Caco-2 (cell line): Measurements from ENCODE around the gene STK40. TPM values are rescaled to one million over a fixed set of nuclear protein-coding genes. Genes with fewer than 3 reads are reported as not detected.

Experiments
- BruUV-seq: library from RNA; stranded (reverse); fragments of 400-500 nt; replicated peaks from 2 replicates; lab custom pipeline; 2021; lab: Mats Ljungman, UMichigan
- CTCF ChIA-PET: fragments of 300-600 bp; sonication (Branson Sonifier 250); formaldehyde crosslinking; loops from one replicate; lab custom pipeline; 2022; ENCODE audit warnings: antibody characterized with exemption; lab: Charles Lee
- POLR2A ChIA-PET: fragments of 300-600 bp; sonication (Branson Sonifier 250); formaldehyde crosslinking; loops from one replicate; lab custom pipeline; 2022; ENCODE audit warnings: antibody characterized with exemption; lab: Charles Lee
- DNase-seq, 2 experiments: peaks; one replicate each; pipeline versions ENCODE4 v3.0.0 to v3.0.0-alpha.2; 2020 to 2022
- H3K27me3 ChIP-seq: replicated peaks from 2 replicates; pipeline ENCODE4 v1.6.0; 2011; ENCODE audit warnings: low read length; ENCODE audit not compliant: control insufficient read depth, insufficient read depth
- H3K36me3 ChIP-seq: 2 replicates; pipeline ENCODE4 v1.5.1; 2011; ENCODE audit warnings: low read length; ENCODE audit not compliant: control insufficient read depth, insufficient read depth
- H3K4me1 ChIP-seq: fragments of 250-450 bp; sonication (Bioruptor Pico); 2 replicates; pipeline ENCODE4 v1.5.1; 2020; ENCODE audit warnings: mild to moderate bottlenecking
- H3K4me3 ChIP-seq: 2 replicates; pipeline ENCODE4 v1.5.1; 2011; ENCODE audit warnings: low read depth, mild to moderate bottlenecking, control low read depth, low read length
- H3K9me3 ChIP-seq: fragments of 250-450 bp; sonication (Bioruptor Pico); 2 replicates; pipeline ENCODE4 v1.5.1; 2020; ENCODE audit warnings: mild to moderate bottlenecking, moderate library complexity
- H3K27ac Mint-ChIP-seq: one replicate; pipeline ENCODE4 v1.8.0; 2022; ENCODE audit warnings: mixed read lengths; ENCODE audit not compliant: unreplicated experiment
- H3K27me3 Mint-ChIP-seq: one replicate; pipeline ENCODE4 v1.8.0; 2022; ENCODE audit warnings: mixed read lengths; ENCODE audit not compliant: insufficient read depth, unreplicated experiment
- H3K36me3 Mint-ChIP-seq: one replicate; pipeline ENCODE4 v1.8.0; 2022; ENCODE audit warnings: mild to moderate bottlenecking, mixed read lengths; ENCODE audit not compliant: insufficient read depth, unreplicated experiment
- H3K4me1 Mint-ChIP-seq: one replicate; pipeline ENCODE4 v1.8.0; 2022; ENCODE audit warnings: low read depth, mixed read lengths; ENCODE audit not compliant: unreplicated experiment
- H3K4me3 Mint-ChIP-seq: one replicate; pipeline ENCODE4 v1.8.0; 2022; ENCODE audit warnings: mild to moderate bottlenecking, moderate library complexity, mixed read lengths; ENCODE audit not compliant: unreplicated experiment
- H3K9me3 Mint-ChIP-seq: one replicate; pipeline ENCODE4 v1.8.0; 2022; ENCODE audit warnings: mixed read lengths; ENCODE audit not compliant: unreplicated experiment
- CTCF ChIP-seq, 2 experiments: fragments of 200-600 bp in 1 of 2; IDR thresholded peaks; 1 replicate in 1 of 2; 2 replicates in 1 of 2; pipeline versions ENCODE4 v1.5.1 to v1.8.0; 2011 to 2022; ENCODE audit warnings: antibody characterized with exemption in 1 of 2, control low read depth in 1 of 2, inconsistent platforms in 1 of 2, low read depth in 1 of 2, low read length in 1 of 2, mild to moderate bottlenecking in 1 of 2, moderate library complexity in 1 of 2; ENCODE audit not compliant: insufficient read depth in 1 of 2, severe bottlenecking in 1 of 2, unreplicated experiment in 1 of 2
- intact Hi-C: fragments of 100-400 bp; cut with micrococcal nuclease; formaldehyde crosslinking; loops from one replicate; pipeline ENCODE4 v1.10.0; 2022; ENCODE audit not compliant: unreplicated experiment
- total RNA-seq: library from RNA; stranded (reverse); gene quantifications from 2 replicates; pipeline ENCODE4 v1.2.3, GENCODE V29; 2022

The STK40 gene
- total RNA-seq, 1 experiment from 2014 or later, result 29.7 TPM

DNA sequence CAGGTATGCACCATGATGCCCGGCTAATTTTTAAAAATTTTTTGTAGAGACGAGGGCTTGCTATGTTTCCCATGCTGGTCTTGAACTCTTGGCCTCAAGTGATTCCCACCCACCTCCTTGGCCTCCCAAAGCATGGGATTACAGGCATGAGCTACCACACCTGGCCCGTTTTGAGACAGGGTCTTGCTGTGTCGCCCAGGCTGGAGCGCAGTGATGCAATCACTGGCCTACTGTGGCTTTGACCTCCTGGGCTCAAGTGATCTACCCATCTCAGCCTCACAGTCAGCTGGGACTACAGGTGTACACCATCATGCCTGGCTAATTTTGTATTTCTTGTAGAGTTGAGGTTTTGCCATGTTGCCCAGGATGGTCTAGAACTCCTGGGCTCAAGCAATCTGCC is 87.1 kb downstream of the STK40 start:
- Mint-ChIP-seq H3K9me3 (no peaks in the 10 kb centered on the region), H3K4me1 (peaks cover 7% of the 10 kb centered on the region), H3K27ac (no peak overlapping the region), H3K27me3 (no peaks in the 10 kb centered on the region), H3K4me3 (no peak overlapping the region), H3K36me3 (peaks cover 78% of the 10 kb centered on the region)
- TF ChIP-seq CTCF (IDR thresholded peaks at IDR 0.05; ENCODE audit: insufficient read depth in 1 of 2, low read depth in 1 of 2, low read length in 1 of 2, severe bottlenecking in 1 of 2, unreplicated experiment in 1 of 2), result no peak
- Histone ChIP-seq H3K27me3 (no peaks in the 10 kb centered on the region), H3K9me3 (no peaks in the 10 kb centered on the region), H3K36me3 (peaks cover 1% of the 10 kb centered on the region), H3K4me3 (no peak overlapping the region), H3K4me1 (no peaks in the 10 kb centered on the region)
- no peak for DNase-seq
- POLR2A ChIA-PET, result no interaction called here
- CTCF ChIA-PET, result no interaction called here
- intact Hi-C loops, result no loop called here
- no TSS peak for BruUV-seq

DNA sequence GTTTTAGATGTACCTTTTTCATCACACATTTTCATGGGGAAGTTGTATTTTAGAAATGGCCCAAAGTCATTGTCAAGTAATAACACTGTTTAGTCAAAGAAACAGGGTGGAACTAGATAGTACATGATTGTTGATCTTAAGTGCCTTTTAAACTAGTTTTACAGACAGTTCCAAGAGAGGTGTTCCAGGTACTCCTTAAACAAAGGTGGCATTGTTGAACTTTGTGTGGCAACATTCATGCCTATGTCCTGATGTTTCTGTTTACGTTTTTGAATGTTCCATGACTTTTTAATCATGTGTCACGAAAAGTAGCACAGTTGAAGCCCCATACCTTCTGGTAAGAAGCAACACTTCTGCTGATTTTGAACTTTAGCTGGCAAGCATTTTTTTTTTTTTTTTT is 88.7 kb downstream of the STK40 start:
- H3K9me3 ChIP-seq, result no peaks in the 10 kb centered on the region
- H3K4me3 ChIP-seq, result no peak overlapping the region
- no peaks in the 10 kb centered on the region for H3K27me3 ChIP-seq
- H3K36me3 ChIP-seq, result no peaks in the 10 kb centered on the region; the same call in none of the 2 replicates
- BruUV-seq, result no TSS peak
- no peaks in the 10 kb centered on the region for H3K4me1 ChIP-seq
- H3K4me3 Mint-ChIP-seq, result no peak overlapping the region
- no peak for TF ChIP-seq CTCF (IDR thresholded peaks at IDR 0.05; ENCODE audit: insufficient read depth in 1 of 2, low read depth in 1 of 2, low read length in 1 of 2, severe bottlenecking in 1 of 2, unreplicated experiment in 1 of 2)
- H3K36me3 Mint-ChIP-seq, result peaks cover 73% of the 10 kb centered on the region
- ChIA-PET POLR2A (no interaction called here), CTCF (no interaction called here)
- DNase-seq, result no peak
- H3K4me1 Mint-ChIP-seq, result peaks cover 7% of the 10 kb centered on the region
- no peak overlapping the region for H3K27ac Mint-ChIP-seq
- intact Hi-C loops, result no loop called here
- H3K27me3 Mint-ChIP-seq, result no peaks in the 10 kb centered on the region
- no peaks in the 10 kb centered on the region for H3K9me3 Mint-ChIP-seq

DNA sequence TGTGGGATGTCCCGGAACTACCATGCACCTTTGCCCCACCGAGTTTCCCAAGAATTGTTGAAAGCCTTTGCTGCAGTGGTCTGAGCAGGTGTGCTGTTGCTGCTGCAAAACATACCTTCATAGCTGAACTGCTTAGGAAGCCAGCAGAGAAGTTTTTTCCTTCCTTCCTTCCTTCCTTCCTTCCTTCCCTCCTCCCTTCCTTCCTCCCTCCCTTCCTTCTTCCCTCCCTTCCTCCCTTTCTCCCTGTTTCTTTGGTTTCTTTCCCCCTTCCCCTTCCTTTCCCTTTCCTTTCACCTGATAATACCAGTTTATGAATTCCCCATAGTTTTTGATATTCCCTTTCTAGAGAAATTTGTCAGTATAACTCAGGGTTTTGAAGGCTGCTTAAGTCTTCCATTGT is 90.3 kb downstream of the STK40 start:
- Histone ChIP-seq H3K36me3 (no peaks in the 10 kb centered on the region), H3K4me3 (no peak overlapping the region), H3K27me3 (no peaks in the 10 kb centered on the region), H3K9me3 (no peaks in the 10 kb centered on the region), H3K4me1 (no peaks in the 10 kb centered on the region)
- no peak for TF ChIP-seq CTCF (IDR thresholded peaks at IDR 0.05; ENCODE audit: insufficient read depth in 1 of 2, low read depth in 1 of 2, low read length in 1 of 2, severe bottlenecking in 1 of 2, unreplicated experiment in 1 of 2)
- Mint-ChIP-seq H3K4me3 (no peak overlapping the region), H3K27ac (no peak overlapping the region), H3K36me3 (peaks cover 73% of the 10 kb centered on the region), H3K9me3 (no peaks in the 10 kb centered on the region), H3K4me1 (peaks cover 7% of the 10 kb centered on the region), H3K27me3 (no peaks in the 10 kb centered on the region)
- CTCF ChIA-PET, result no interaction called here
- BruUV-seq, result no TSS peak
- POLR2A ChIA-PET, result no interaction called here
- no peak for DNase-seq
- intact Hi-C loops, result no loop called here

Other genes with a start within 250 kb of the STK40 start
- 35.4 and 37.9 TPM in 2 replicates for gene TRAPPC3, start 236.4 kb downstream of the STK40 start, total RNA-seq
- gene MAP7D1, start 229.8 kb downstream of the STK40 start, total RNA-seq, result 33.7 and 37.7 TPM in 2 replicates
- 86.8 and 89.1 TPM in 2 replicates for gene THRAP3, start 161.5 kb downstream of the STK40 start, total RNA-seq
- gene SH3D21, start 79.6 kb downstream of the STK40 start, total RNA-seq, result 12.1 and 12.4 TPM in 2 replicates
- gene EVA1B, start 62.3 kb downstream of the STK40 start, total RNA-seq, result 4.1 and 5.5 TPM in 2 replicates
- gene LSM10, start 12.0 kb upstream of the STK40 start, total RNA-seq, result 19.6 and 20.7 TPM in 2 replicates
- gene OSCP1, start 64.5 kb upstream of the STK40 start, total RNA-seq, result 0.51 and 0.91 TPM in 2 replicates
- 70.2 and 77.0 TPM in 2 replicates for gene MRPS15, start 78.5 kb upstream of the STK40 start, total RNA-seq
- gene CSF3R, start 97.0 kb upstream of the STK40 start, total RNA-seq, result 1.3 and 1.4 TPM in 2 replicates